ENCODE measurements around the gene HK1. TPM values are rescaled to one million over a fixed set of nuclear protein-coding genes. Genes with fewer than 3 reads are reported as not detected.

Gene HK1
- total and polyA plus RNA-seq, 2 donors (not counting 1 experiment from before 2014, with no cell fraction given), result 60.6 to 172 TPM

DNA sequence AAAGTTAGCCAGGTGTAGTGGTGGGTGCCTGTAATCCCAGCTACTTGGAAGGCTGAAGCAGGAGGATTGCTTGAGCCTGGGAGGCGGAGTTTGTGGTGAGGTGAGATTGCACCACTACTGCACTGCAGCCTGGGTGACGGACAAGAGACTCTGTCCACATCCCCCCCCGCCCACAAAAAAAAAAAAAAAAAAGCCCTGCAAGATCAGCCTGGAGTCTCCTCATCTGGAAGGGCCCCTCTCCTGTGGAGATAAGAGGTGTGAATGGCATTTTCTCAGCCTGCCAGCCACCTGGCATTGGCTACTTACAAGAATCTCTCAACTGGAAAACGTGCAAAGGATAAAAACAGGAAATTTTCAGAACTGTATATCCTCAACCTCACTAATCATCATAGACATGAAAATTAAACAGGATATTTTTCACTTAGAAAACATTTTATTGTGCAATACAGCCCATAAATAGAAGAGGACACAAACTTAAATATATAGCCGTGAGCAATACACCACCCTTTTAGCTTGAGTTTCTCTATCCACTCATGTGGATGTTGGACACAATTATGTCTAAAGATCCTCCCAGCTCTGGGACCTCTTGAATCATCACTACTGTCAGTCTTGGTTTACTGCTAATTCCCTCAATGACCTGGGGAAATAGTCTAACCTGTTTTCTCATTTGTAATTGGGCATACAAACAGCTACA, 161.7 kb downstream of the HK1 start:
- DNase-seq (ENCODE audit: low read depth in 2 of 2), result peak in 1 of 2 donors; percentile 42
- Histone ChIP-seq H4K20me1 (ENCODE audit: control insufficient read depth, extremely low read depth, insufficient read depth, low read length) (no peaks in the 10 kb centered on the region), H2AFZ (ENCODE audit: low read length) (no peak overlapping the region), H3K4me2 (ENCODE audit: extremely low read depth, insufficient read depth, low read length) (no peak overlapping the region), H3K9ac (ENCODE audit: insufficient read depth, low read length) (no peak overlapping the region), H3K4me3 (replicated peaks in 1 of 4; ENCODE audit: control extremely low read depth in 1 of 4, insufficient read depth in 1 of 4, low read depth in 3 of 4, low read length in 4 of 4) (no peak overlapping the region), H3K9me3 (ENCODE audit: control insufficient read depth, insufficient read depth, low read depth, low read length) (no peaks in the 10 kb centered on the region), H3K4me1 (ENCODE audit: control insufficient read depth, extremely low read depth, insufficient read depth, low read length) (no peaks in the 10 kb centered on the region), H3K27me3 (ENCODE audit: control insufficient read depth, insufficient read depth, low read length) (peaks cover 5% of the 10 kb centered on the region), H3K79me2 (ENCODE audit: control insufficient read depth, insufficient read depth, low read length) (no peaks in the 10 kb centered on the region), H3K36me3 (ENCODE audit: control insufficient read depth, insufficient read depth, low read length) (no peaks in the 10 kb centered on the region), H3K27ac (ENCODE audit: insufficient read depth, low read length) (no peak overlapping the region)
- TF ChIP-seq, protein P1, sequence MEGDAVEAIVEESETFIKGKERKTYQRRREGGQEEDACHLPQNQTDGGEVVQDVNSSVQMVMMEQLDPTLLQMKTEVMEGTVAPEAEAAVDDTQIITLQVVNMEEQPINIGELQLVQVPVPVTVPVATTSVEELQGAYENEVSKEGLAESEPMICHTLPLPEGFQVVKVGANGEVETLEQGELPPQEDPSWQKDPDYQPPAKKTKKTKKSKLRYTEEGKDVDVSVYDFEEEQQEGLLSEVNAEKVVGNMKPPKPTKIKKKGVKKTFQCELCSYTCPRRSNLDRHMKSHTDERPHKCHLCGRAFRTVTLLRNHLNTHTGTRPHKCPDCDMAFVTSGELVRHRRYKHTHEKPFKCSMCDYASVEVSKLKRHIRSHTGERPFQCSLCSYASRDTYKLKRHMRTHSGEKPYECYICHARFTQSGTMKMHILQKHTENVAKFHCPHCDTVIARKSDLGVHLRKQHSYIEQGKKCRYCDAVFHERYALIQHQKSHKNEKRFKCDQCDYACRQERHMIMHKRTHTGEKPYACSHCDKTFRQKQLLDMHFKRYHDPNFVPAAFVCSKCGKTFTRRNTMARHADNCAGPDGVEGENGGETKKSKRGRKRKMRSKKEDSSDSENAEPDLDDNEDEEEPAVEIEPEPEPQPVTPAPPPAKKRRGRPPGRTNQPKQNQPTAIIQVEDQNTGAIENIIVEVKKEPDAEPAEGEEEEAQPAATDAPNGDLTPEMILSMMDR (conservative IDR thresholded peaks at IDR 0.05 in 1 of 2, IDR thresholded peaks at IDR 0.05 in 1 of 2; ENCODE audit: low read depth in 1 of 2, low read length in 2 of 2), result no peak
- TF ChIP-seq EZH2 (IDR thresholded peaks at IDR 0.05; ENCODE audit: low read length, missing control alignments), result no peak

DNA sequence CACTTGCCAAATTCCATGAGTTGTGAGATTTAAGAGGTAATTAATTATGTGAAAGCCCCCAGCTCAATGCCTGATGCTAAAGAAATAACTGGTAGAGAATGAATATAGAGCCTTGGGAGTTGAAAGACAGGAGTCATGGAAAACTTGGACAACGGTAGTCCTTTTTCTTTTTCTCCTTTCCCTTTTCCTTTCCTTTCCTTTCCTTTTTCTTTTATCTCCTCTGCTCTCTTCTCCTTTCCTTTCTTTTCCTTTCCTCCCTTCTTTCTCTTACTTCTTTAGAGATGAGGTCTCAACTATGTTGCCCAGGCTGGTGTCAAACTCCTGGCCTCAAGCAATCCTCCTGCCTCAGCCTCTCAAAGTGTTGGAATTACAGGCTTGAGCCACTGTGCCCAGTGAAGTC, 165.1 kb downstream of the HK1 start:
- TF ChIP-seq, protein P1 (conservative IDR thresholded peaks at IDR 0.05 in 1 of 2, IDR thresholded peaks at IDR 0.05 in 1 of 2; ENCODE audit: low read depth in 1 of 2, low read length in 2 of 2), result no peak
- TF ChIP-seq EZH2 (IDR thresholded peaks at IDR 0.05; ENCODE audit: low read length, missing control alignments), result no peak
- Histone ChIP-seq H3K9me3 (ENCODE audit: control insufficient read depth, insufficient read depth, low read depth, low read length) (no peaks in the 10 kb centered on the region), H3K36me3 (ENCODE audit: control insufficient read depth, insufficient read depth, low read length) (no peaks in the 10 kb centered on the region), H2AFZ (ENCODE audit: low read length) (no peak overlapping the region), H3K4me2 (ENCODE audit: extremely low read depth, insufficient read depth, low read length) (no peak overlapping the region), H3K27me3 (ENCODE audit: control insufficient read depth, insufficient read depth, low read length) (peaks cover 4% of the 10 kb centered on the region), H3K27ac (ENCODE audit: insufficient read depth, low read length) (no peak overlapping the region), H4K20me1 (ENCODE audit: control insufficient read depth, extremely low read depth, insufficient read depth, low read length) (no peaks in the 10 kb centered on the region), H3K4me1 (ENCODE audit: control insufficient read depth, extremely low read depth, insufficient read depth, low read length) (no peaks in the 10 kb centered on the region), H3K4me3 (replicated peaks in 1 of 4; ENCODE audit: control extremely low read depth in 1 of 4, insufficient read depth in 1 of 4, low read depth in 3 of 4, low read length in 4 of 4) (no peak overlapping the region), H3K79me2 (ENCODE audit: control insufficient read depth, insufficient read depth, low read length) (no peaks in the 10 kb centered on the region), H3K9ac (ENCODE audit: insufficient read depth, low read length) (no peak overlapping the region)
- DNase-seq (ENCODE audit: low read depth in 2 of 2), result no peak

DNA sequence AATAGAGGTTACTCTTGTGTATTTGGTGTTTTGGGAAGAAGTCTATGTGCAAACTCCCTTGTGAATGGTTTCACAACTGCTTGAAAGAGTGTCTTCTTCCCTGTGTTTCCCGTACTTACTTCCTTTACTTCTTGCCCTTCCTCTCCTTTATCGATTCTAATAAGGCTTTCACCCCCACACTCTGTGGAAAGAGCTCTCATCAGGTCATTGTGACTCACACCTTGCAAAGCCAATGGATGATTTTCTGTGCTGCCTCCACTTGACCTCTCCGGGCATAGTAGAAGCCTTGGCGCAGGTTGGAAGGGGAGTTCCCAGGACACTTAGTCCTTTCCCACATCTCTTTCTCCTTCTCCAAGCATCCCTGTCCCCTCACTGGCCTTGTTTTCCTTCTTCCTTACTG, 166.7 kb downstream of the HK1 start:
- Histone ChIP-seq H4K20me1 (ENCODE audit: control insufficient read depth, extremely low read depth, insufficient read depth, low read length) (no peaks in the 10 kb centered on the region), H3K79me2 (ENCODE audit: control insufficient read depth, insufficient read depth, low read length) (no peaks in the 10 kb centered on the region), H3K4me3 (replicated peaks in 1 of 4; ENCODE audit: control extremely low read depth in 1 of 4, insufficient read depth in 1 of 4, low read depth in 3 of 4, low read length in 4 of 4) (no peak overlapping the region), H3K9me3 (ENCODE audit: control insufficient read depth, insufficient read depth, low read depth, low read length) (no peaks in the 10 kb centered on the region), H2AFZ (ENCODE audit: low read length) (no peak overlapping the region), H3K4me1 (ENCODE audit: control insufficient read depth, extremely low read depth, insufficient read depth, low read length) (no peaks in the 10 kb centered on the region), H3K27ac (ENCODE audit: insufficient read depth, low read length) (no peak overlapping the region), H3K4me2 (ENCODE audit: extremely low read depth, insufficient read depth, low read length) (no peak overlapping the region), H3K9ac (ENCODE audit: insufficient read depth, low read length) (no peak overlapping the region), H3K36me3 (ENCODE audit: control insufficient read depth, insufficient read depth, low read length) (no peaks in the 10 kb centered on the region), H3K27me3 (ENCODE audit: control insufficient read depth, insufficient read depth, low read length) (peaks cover 4% of the 10 kb centered on the region)
- DNase-seq (ENCODE audit: low read depth in 2 of 2), result no peak
- no peak for TF ChIP-seq EZH2 (IDR thresholded peaks at IDR 0.05; ENCODE audit: low read length, missing control alignments)
- TF ChIP-seq, protein P1 (conservative IDR thresholded peaks at IDR 0.05 in 1 of 2, IDR thresholded peaks at IDR 0.05 in 1 of 2; ENCODE audit: low read depth in 1 of 2, low read length in 2 of 2), result no peak
